ENCODE data around the gene DOK5. TPM values are rescaled to one million over a fixed set of nuclear protein-coding genes. Genes with fewer than 3 reads are reported as not detected.

The DOK5 gene
- total RNA-seq, 2 experiments from 2014 or later, result not detected

- ATAC-seq (ENCODE audit: poor library complexity) (no peak), DNase-seq (no peak)
- Mint-ChIP-seq H3K4me3 (no peak overlapping the region), H3K36me3 (ENCODE audit: low read depth) (no peaks in the 10 kb centered on the region), H3K9me3 (no peaks in the 10 kb centered on the region), H3K4me1 (ENCODE audit: low read depth) (no peaks in the 10 kb centered on the region), H3K27me3 (peaks cover 8% of the 10 kb centered on the region), H3K27ac (no peak overlapping the region)
- Histone ChIP-seq H3K27me3 (ENCODE audit: control insufficient read depth in 1 of 2, insufficient read depth in 2 of 2, low read length in 2 of 2) (no peaks in the 10 kb centered on the region), H3K9me3 (ENCODE audit: control insufficient read depth in 1 of 2, insufficient read depth in 1 of 2, low read length in 2 of 2) (no peaks in the 10 kb centered on the region), H3K27ac (ENCODE audit: low read depth in 1 of 2, low read length in 2 of 2) (no peak overlapping the region), H3K4me1 (ENCODE audit: insufficient read depth, low read length) (no peaks in the 10 kb centered on the region), H3K4me3 (ENCODE audit: low read length) (no peak overlapping the region), H3K36me3 (ENCODE audit: insufficient read depth, low read length) (no peaks in the 10 kb centered on the region)
- intact Hi-C loops (cut with DNase I, micrococcal nuclease), result no loop called here
- no peak for TF ChIP-seq CTCF (IDR thresholded peaks at IDR 0.05)
- ChIA-PET CTCF (no interaction called here), POLR2A (no interaction called here)
Observed at GRCh38 chr20:54692168-54692887, 216.9 kb downstream of the DOK5 start.

- H3K36me3 ChIP-seq (ENCODE audit: insufficient read depth, low read length), result no peaks in the 10 kb centered on the region
- Mint-ChIP-seq H3K4me1 (ENCODE audit: low read depth) (no peaks in the 10 kb centered on the region), H3K27ac (no peak overlapping the region), H3K27me3 (peaks cover 8% of the 10 kb centered on the region), H3K4me3 (no peak overlapping the region), H3K36me3 (ENCODE audit: low read depth) (no peaks in the 10 kb centered on the region), H3K9me3 (no peaks in the 10 kb centered on the region)
- POLR2A ChIA-PET, result no interaction called here
- no peaks in the 10 kb centered on the region for H3K4me1 ChIP-seq (ENCODE audit: insufficient read depth, low read length)
- DNase-seq (no peak), ATAC-seq (ENCODE audit: poor library complexity) (no peak)
- H3K9me3 ChIP-seq (ENCODE audit: control insufficient read depth in 1 of 2, insufficient read depth in 1 of 2, low read length in 2 of 2), result no peaks in the 10 kb centered on the region
- no peaks in the 10 kb centered on the region for H3K27me3 ChIP-seq (ENCODE audit: control insufficient read depth in 1 of 2, insufficient read depth in 2 of 2, low read length in 2 of 2)
- intact Hi-C loops (cut with DNase I, micrococcal nuclease), result no loop called here
- H3K4me3 ChIP-seq (ENCODE audit: low read length), result no peak overlapping the region
- TF ChIP-seq CTCF (IDR thresholded peaks at IDR 0.05), result no peak
- CTCF ChIA-PET, result no interaction called here
- no peak overlapping the region for H3K27ac ChIP-seq (ENCODE audit: low read depth in 1 of 2, low read length in 2 of 2)
Observed at GRCh38 chr20:54694516-54694915, 219.1 kb downstream of the DOK5 start.

DNA sequence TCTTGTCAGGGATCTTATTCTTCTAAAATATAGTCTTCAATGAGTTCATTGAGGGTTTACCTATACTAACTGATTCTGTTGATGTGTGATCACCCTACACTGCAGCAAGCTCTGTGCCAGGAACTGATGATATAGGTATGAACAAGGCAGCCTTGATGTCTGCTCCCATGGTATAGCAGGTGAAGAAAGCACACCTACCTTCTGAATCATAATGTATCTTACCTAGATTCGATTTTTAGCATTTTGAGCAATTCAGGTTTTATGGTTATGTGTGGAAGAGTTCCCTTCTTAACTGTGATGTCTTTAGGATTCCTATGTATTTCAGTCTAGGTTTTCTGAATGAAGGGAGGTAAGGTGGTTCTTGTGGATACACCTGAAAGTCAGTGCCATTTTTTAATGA is 223.0 kb downstream of the DOK5 start:
- ChIA-PET CTCF (no interaction called here), POLR2A (no interaction called here)
- Mint-ChIP-seq H3K27ac (no peak overlapping the region), H3K27me3 (peaks cover 2% of the 10 kb centered on the region), H3K36me3 (ENCODE audit: low read depth) (no peaks in the 10 kb centered on the region), H3K9me3 (no peaks in the 10 kb centered on the region), H3K4me1 (ENCODE audit: low read depth) (no peaks in the 10 kb centered on the region), H3K4me3 (no peak overlapping the region)
- H3K9me3 ChIP-seq (ENCODE audit: control insufficient read depth in 1 of 2, insufficient read depth in 1 of 2, low read length in 2 of 2), result no peaks in the 10 kb centered on the region
- intact Hi-C loops (cut with DNase I, micrococcal nuclease), result no loop called here
- no peak for TF ChIP-seq CTCF (IDR thresholded peaks at IDR 0.05)
- H3K36me3 ChIP-seq (ENCODE audit: insufficient read depth, low read length), result no peaks in the 10 kb centered on the region
- no peaks in the 10 kb centered on the region for H3K27me3 ChIP-seq (ENCODE audit: control insufficient read depth in 1 of 2, insufficient read depth in 2 of 2, low read length in 2 of 2)
- H3K4me1 ChIP-seq (ENCODE audit: insufficient read depth, low read length), result no peaks in the 10 kb centered on the region
- H3K27ac ChIP-seq (ENCODE audit: low read depth in 1 of 2, low read length in 2 of 2), result no peak overlapping the region
- H3K4me3 ChIP-seq (ENCODE audit: low read length), result no peak overlapping the region
- ATAC-seq (ENCODE audit: poor library complexity), result no peak
- no peak for DNase-seq
